SJSA1 (cell line): Measurements from ENCODE around the gene HDAC7. TPM values are rescaled to one million over a fixed set of nuclear protein-coding genes. Genes with fewer than 3 reads are reported as not detected.

Experiments
- DNase-seq, 2 experiments: peaks; one replicate each; pipeline ENCODE4 v3.0.0-alpha.2; 2015 to 2020; ENCODE audit warnings: low spot score in 2 of 2, low read depth in 1 of 2
- H3K27ac ChIP-seq: fragments of 250-450 bp; sonication (Bioruptor Pico); 2 replicates; pipeline ENCODE4 v1.5.1; 2020; ENCODE audit warnings: mild to moderate bottlenecking, moderate library complexity
- H3K27me3 ChIP-seq: fragments of 250-450 bp; sonication (Bioruptor Pico); replicated peaks from 2 replicates; pipeline ENCODE4 v1.5.1; 2020; ENCODE audit warnings: mild to moderate bottlenecking, moderate library complexity
- H3K36me3 ChIP-seq: fragments of 250-450 bp; sonication (Bioruptor Pico); 2 replicates; pipeline ENCODE4 v1.5.1; 2020; ENCODE audit warnings: mild to moderate bottlenecking
- H3K4me1 ChIP-seq: fragments of 250-450 bp; sonication (Bioruptor Pico); replicated peaks from 2 replicates; pipeline ENCODE4 v1.6.1; 2021; ENCODE audit warnings: mild to moderate bottlenecking
- H3K4me3 ChIP-seq: fragments of 250-450 bp; sonication (Bioruptor Pico); 2 replicates; pipeline ENCODE4 v1.5.1; 2020; ENCODE audit warnings: mild to moderate bottlenecking
- H3K9me3 ChIP-seq: fragments of 250-450 bp; sonication (Bioruptor Pico); replicated peaks from 2 replicates; pipeline ENCODE4 v1.5.1; 2020; ENCODE audit warnings: mild to moderate bottlenecking
- total RNA-seq: library from RNA; depleted of rRNA; stranded (reverse); fragments of >200 nt; shearing (Covaris generic); gene quantifications from 2 replicates; pipeline ENCODE4 v1.2.3, GENCODE V29; 2014; rRNA removed

HDAC7 gene
- total RNA-seq: 29.7 and 37.5 TPM in 2 replicates

DNA sequence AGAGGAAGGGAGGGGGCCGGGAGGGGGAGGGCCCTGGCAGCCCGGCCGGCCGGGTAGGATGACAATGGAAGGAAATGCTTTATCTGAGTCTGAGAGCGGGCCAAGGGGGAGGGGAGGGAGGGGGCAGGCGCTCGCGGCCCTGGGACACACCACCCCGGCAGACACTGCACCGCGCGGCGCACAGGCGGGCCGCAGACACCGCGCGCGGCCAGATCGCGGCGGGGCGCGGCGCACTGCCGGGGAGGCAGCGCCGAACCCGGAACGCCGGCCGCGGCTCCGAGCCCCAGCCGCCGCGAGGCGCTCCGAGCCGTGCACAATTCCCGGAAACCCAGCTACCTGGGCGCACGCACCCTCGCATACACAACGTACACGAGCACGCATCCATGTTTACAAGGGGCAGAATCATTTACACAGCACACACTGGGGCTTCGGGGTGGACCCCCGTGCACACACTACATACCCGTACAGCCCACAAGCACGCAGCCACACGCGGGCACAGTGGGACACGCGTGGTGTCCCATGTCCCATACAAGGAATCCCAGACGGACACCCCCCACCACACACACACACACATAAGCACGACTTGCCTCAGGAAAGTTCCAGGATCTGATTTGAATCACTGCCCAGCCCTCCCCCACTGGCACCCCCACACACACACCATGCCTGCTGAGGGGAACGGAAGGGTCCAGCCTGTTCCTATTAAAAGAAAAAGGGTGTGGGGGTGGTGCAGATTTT is at the start of gene HDAC7:
Gene HDAC7 (minus strand): TSS at position 8 of the 735 bp plus-strand sequence. CDS start 118 bp downstream, outside the sequence.
- Histone ChIP-seq H3K4me1 (peaks cover 46% of the 10 kb centered on the region), H3K36me3 (peaks cover 29% of the 10 kb centered on the region), H3K27me3 (no peaks in the 10 kb centered on the region), H3K27ac (peak within 1 kb of the TSS; percentile 94), H3K4me3 (peak within 1 kb of the TSS; percentile 94), H3K9me3 (no peaks in the 10 kb centered on the region)
- peak; percentile 88 to 93 for DNase-seq

DNA sequence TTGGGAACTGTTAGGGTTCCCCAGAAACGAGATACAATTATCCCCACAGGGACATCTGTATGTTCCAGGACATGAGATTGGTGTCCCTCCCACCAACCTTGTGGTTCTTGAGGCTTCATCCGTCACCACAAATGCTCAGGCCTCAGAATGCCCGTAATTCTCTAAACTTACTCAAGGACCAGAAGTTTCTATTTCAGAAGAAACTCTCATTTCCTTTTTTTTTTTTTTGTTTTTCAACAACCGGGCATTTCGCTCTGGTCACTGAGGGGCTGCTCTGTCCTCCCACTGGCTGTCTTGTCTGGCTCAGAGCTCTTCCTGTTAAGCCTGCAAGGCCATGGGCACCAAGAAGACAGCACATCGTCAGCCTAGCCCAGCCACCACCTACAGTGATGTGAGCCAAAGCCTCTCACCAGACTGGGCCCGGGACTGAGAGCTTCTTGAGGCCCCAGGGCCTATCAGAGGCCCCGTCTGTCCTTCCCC is 48.9 kb upstream of the HDAC7 start:
- H3K27me3 ChIP-seq: no peaks in the 10 kb centered on the region
- no peaks in the 10 kb centered on the region for H3K9me3 ChIP-seq
- peaks cover 6% of the 10 kb centered on the region for H3K4me1 ChIP-seq
- H3K4me3 ChIP-seq: no peak overlapping the region
- DNase-seq: no peak
- H3K27ac ChIP-seq: no peak overlapping the region
- H3K36me3 ChIP-seq: no peaks in the 10 kb centered on the region

DNA sequence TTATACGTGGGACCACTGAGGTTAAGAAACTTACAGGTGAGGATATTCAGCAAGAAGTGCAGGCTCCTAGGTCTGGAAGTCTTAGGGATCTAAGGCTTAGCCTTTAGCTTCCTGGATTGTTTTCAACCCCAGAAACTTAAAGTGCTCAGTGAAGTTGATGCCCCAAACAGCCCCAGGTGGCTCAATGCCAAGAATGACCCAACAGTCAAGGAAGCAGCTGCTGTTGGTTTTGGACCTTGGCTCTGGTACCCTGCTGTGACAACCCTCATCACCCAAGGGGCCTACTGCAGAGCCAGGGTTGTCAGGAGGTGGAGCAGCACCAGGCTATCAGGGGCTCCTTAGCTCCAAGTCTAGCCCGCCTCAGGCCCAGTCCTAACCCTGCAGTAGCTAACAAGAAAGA is 48.3 kb upstream of the HDAC7 start:
- no peaks in the 10 kb centered on the region for H3K27me3 ChIP-seq
- peaks cover 6% of the 10 kb centered on the region for H3K4me1 ChIP-seq
- H3K27ac ChIP-seq: no peak overlapping the region
- no peak for DNase-seq
- H3K9me3 ChIP-seq: no peaks in the 10 kb centered on the region
- no peak overlapping the region for H3K4me3 ChIP-seq
- H3K36me3 ChIP-seq: no peaks in the 10 kb centered on the region

DNA sequence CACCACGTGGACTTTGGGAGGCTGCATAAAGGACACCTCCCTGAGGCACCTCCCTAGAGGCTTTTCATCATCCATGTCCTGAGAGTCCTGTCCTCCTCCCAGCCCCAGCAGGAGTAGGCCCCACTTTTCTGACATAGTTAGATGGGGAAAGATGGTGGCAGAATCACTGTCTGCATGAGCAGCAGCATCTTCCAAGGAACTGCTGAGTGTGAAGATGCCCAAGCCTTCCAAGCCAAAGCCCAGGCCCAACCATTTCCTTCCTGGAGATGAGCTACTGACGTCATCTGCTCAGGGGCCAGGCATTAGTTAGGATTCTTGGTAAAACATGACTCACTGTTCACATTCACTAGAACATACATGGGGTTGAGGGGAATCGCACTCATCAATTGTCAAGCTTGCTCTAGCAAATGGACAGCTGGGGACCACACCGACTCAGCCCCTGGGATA is 47.8 kb upstream of the HDAC7 start:
- peak in 1 of 2 experiments; percentile 9 for DNase-seq
- H3K27ac ChIP-seq: no peak overlapping the region
- H3K4me3 ChIP-seq: no peak overlapping the region
- H3K9me3 ChIP-seq: no peaks in the 10 kb centered on the region
- no peaks in the 10 kb centered on the region for H3K36me3 ChIP-seq
- no peaks in the 10 kb centered on the region for H3K27me3 ChIP-seq
- H3K4me1 ChIP-seq: peaks cover 6% of the 10 kb centered on the region

DNA sequence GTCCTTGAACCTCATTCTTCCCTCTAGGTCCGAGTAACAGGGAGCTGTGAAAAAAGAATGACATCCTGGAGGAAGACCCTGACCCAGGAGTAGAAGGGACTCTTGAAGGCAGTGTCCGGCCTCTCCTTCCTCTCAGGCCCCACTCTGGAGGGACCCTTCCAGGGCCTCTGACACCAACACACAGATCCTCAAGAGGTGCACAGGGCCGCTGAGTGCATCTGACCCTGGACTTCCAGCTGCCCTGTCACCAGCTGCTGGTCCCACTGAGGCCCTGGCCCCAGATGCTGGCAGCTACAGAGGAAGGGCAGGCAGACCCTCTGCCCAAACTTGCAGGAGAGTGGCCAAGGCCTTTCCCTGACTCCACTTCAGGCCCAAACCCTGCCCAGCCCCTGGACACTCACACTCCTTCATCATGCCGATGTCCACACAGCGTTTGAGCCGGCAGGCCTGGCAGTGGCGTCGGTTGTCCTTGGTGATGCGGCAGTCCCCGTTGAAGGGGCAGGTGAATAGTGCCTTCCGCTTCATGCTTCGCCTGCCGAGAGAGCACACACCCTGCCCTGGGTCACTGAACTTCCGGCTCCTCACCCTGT is 45.0 kb upstream of the HDAC7 start:
- no peaks in the 10 kb centered on the region for H3K9me3 ChIP-seq
- DNase-seq: no peak
- H3K27me3 ChIP-seq: no peaks in the 10 kb centered on the region
- no peak overlapping the region for H3K4me3 ChIP-seq
- H3K4me1 ChIP-seq: peaks cover 6% of the 10 kb centered on the region
- no peaks in the 10 kb centered on the region for H3K36me3 ChIP-seq
- H3K27ac ChIP-seq: no peak overlapping the region

DNA sequence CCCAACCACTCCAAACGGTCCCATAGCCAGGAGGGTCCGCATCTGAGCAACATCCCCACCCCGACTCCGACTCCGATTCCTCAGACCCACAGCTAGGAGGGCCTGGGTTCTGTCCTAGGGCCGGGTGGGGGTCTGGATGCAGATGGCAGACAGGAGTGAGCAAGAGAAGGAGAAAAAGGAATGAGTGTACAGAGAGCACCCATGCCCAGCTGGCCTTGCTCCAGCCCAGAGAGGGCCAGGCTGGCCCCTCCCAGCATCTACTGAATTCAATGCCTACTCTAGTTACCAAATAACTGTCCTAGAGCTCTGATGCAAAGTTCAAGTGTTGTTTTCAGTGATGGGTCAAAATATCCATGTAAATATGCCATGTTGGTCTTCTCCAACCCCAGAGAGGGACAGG is 44.3 kb upstream of the HDAC7 start:
- Histone ChIP-seq H3K4me3 (no peak overlapping the region), H3K27me3 (no peaks in the 10 kb centered on the region), H3K27ac (no peak overlapping the region), H3K4me1 (peaks cover 6% of the 10 kb centered on the region), H3K9me3 (no peaks in the 10 kb centered on the region), H3K36me3 (no peaks in the 10 kb centered on the region)
- no peak for DNase-seq

DNA sequence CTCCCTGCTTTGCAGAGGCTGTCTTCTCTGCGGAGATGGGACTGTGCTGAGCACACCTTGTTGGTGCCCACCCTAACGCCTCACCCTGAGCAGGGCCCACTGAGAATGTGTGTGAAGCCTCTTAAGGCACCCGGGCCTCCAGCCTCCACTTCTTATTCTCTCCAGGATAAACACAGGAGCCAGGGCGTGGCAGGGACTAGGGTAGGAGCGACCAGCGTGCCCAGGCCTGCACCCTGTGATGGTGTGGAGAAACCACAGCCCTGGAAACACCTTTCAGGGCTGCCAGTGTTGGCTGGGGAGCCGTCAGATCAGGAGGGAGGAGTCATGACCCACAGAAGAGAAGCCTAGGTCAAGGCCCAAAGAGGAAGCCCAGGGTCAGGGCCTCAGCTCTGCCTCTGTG is 43.8 kb upstream of the HDAC7 start:
- no peaks in the 10 kb centered on the region for H3K27me3 ChIP-seq
- H3K4me1 ChIP-seq: peaks cover 6% of the 10 kb centered on the region
- H3K36me3 ChIP-seq: no peaks in the 10 kb centered on the region
- no peak overlapping the region for H3K4me3 ChIP-seq
- no peaks in the 10 kb centered on the region for H3K9me3 ChIP-seq
- no peak for DNase-seq
- H3K27ac ChIP-seq: no peak overlapping the region

DNA sequence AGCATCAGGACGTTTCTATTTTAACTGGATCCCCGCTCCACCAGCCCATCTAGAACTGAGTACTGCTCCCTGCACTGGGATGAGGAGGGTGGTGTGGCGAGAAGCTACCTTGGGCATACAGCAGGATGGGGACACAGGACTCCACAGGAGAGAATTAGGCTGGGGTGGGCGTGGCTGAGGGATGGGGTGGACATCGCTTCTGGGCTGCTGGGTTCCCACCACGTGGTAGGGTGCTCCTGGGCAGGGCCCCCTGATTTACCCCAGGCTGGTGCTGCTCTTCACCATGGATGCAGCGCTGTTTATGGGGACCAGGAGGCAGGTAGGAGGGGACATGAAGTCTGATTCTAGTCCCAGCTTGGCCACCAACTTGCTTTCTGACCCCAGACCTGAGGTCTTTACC is 43.2 kb upstream of the HDAC7 start:
- Histone ChIP-seq H3K9me3 (no peaks in the 10 kb centered on the region), H3K27me3 (no peaks in the 10 kb centered on the region), H3K27ac (no peak overlapping the region), H3K4me3 (no peak overlapping the region), H3K36me3 (no peaks in the 10 kb centered on the region), H3K4me1 (peaks cover 5% of the 10 kb centered on the region)
- DNase-seq: no peak

DNA sequence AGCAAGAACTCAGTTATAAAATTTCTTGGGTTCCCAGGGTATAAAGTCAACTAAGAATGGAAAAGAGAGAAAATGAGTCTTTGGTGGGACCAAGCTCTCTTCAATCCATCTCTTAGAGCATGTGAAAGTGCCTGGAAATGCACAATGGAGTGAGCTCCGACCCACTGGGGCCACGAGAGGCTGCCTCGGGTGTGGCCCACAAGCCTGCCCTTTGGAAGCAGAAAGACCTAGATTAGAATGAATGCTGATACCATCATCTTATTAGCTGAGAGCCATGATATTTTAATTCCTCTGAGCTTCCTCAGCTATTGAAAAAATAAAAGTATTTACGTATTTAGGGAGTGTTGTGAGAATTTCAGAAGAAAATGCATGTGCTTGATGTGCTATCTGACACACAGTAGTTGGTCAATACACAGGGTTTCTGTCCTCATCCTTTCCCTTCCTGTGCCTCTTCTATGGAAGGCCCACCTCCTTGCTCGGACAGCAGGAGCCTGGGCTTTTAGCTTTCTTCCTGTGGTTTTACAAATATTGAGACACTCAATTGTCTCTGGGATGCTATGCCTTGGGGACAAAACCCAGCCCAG is 42.6 kb upstream of the HDAC7 start:
- no peaks in the 10 kb centered on the region for H3K36me3 ChIP-seq
- no peak for DNase-seq
- no peak overlapping the region for H3K4me3 ChIP-seq
- H3K9me3 ChIP-seq: no peaks in the 10 kb centered on the region
- H3K4me1 ChIP-seq: no peaks in the 10 kb centered on the region
- no peaks in the 10 kb centered on the region for H3K27me3 ChIP-seq
- no peak overlapping the region for H3K27ac ChIP-seq

DNA sequence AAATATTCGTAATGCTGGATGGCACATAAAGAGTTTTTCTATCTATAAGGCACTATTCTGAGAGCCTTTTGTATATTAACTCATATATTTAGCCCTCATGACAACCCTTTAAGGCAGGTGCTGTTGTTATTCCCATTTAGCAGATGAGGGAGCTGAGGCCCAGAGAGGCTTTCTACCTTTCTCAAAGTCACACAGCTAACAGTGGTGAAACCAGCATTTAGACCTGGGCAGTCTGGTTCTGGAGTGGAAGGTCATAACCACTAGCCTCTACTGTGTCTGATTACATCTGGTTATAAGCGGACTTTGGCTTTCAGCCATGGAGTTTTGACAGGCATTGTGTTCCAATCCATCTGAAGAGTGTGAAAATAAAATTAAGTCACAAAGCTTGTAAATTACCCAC is 41.2 kb upstream of the HDAC7 start:
- Histone ChIP-seq H3K27me3 (no peaks in the 10 kb centered on the region), H3K36me3 (no peaks in the 10 kb centered on the region), H3K9me3 (no peaks in the 10 kb centered on the region), H3K4me1 (no peaks in the 10 kb centered on the region), H3K27ac (no peak overlapping the region), H3K4me3 (no peak overlapping the region)
- DNase-seq: no peak

DNA sequence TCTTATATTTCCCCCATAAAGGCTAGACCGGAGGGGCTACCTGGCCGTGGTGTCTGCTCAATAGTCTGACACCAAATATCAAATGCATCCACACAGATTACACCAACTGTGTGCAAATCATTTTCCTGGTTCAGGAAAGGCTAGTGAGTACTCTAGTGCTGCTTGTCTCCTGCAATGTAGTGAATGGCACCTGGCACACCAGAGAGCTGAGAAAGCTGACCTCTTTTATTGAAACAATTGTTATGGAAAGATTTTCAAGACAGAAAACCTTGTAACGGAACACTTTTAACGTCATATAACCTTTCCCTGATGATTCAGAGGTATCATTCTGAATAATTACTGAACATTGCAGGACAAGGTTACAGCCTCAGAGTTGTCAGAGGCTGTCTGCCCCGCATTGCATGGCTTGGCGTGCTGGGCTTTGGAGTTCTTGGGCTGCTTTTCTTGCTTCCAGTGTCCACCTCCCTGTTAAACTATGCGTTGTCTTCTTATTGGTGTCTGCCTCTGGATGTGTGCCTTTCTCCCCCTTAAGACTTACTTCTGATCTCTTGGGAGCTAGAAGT is 40.7 kb upstream of the HDAC7 start:
- no peak overlapping the region for H3K27ac ChIP-seq
- H3K27me3 ChIP-seq: no peaks in the 10 kb centered on the region
- H3K4me1 ChIP-seq: no peaks in the 10 kb centered on the region
- H3K4me3 ChIP-seq: no peak overlapping the region
- no peaks in the 10 kb centered on the region for H3K36me3 ChIP-seq
- no peaks in the 10 kb centered on the region for H3K9me3 ChIP-seq
- DNase-seq: no peak

DNA sequence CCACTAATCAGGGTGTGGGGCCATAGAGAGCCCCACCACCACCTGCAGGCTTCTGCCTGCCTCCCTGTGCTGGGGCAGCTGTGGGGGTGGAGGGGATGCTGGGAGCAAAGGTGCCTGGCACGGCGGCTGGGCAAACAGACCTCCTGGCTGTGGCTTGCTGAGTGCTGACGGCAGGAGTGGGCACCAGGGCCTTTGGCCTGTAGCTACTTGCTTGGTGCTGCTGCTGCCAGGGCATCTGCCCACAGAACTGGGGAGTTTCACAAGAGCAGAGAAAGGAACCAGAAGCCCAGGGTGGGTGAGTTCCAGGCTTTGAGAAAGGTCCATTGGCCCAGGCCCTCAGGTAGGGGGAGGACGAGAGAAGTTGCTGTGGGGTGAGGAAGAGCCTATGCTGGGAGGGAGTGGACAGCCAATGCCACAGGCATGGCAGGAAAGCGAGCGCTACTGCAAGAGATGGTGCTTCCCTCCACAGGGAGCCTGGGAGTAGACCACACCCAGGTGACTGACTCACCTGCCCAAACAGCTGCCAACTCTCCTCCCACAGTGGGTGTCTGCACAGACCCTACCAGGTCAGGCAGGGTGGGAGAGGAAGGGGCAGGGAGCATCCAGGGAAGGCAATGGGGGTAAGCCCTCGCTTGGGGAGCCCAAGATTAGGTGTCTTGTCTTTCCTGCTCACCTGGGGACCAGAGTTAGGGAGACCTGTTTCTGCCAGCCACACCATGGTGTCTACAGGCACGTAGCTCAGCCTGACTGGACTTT is 39.0 kb upstream of the HDAC7 start:
- no peaks in the 10 kb centered on the region for H3K27me3 ChIP-seq
- H3K4me1 ChIP-seq: no peaks in the 10 kb centered on the region
- no peak for DNase-seq
- no peak overlapping the region for H3K27ac ChIP-seq
- H3K4me3 ChIP-seq: no peak overlapping the region
- H3K36me3 ChIP-seq: no peaks in the 10 kb centered on the region
- no peaks in the 10 kb centered on the region for H3K9me3 ChIP-seq

DNA sequence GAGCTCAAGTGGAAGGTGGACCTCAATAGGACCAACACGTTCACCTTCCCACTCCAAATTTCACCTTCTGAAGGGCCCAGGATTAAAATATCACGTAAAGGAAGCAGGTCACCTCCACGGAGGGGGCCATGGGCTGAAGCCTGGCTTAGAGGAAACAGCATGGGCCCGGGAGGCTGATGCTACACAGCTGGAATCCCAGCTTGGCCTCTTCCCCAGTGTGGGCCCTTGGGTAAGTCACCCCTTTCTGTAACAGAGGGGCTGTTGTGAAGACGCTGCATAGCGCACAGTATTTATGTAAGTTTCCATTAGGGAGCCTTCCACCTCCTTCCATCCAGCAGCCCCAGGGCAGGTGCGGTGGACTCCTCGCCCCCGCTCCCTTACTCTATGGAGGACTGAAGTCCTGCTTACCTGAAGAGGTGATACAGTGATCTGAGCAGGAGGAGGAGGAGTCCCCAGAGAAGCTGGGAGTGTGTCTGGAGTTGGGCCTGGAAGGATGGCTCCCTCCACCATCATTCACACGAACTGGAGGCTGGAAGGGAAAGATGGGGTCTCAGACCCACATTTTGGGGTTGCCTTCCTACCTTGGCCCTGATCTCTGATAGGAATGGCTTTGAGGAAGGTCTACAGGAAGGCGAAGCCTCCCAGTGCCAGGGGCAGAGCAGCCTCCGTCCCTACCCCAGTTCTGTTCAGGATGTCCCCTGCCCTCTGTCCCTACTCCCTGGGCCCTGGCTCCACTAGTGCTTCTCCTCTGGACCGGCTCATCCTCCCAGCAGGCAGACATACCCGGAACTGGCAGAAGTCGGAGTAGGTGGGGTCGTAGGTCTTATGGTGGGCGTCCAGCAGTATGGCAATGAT is 37.2 kb upstream of the HDAC7 start:
- no peaks in the 10 kb centered on the region for H3K9me3 ChIP-seq
- no peak overlapping the region for H3K4me3 ChIP-seq
- H3K27me3 ChIP-seq: no peaks in the 10 kb centered on the region
- no peak overlapping the region for H3K27ac ChIP-seq
- H3K4me1 ChIP-seq: no peaks in the 10 kb centered on the region
- no peaks in the 10 kb centered on the region for H3K36me3 ChIP-seq
- no peak for DNase-seq
